BE2C (cell line): Measurements from ENCODE around the gene ZNF688.
"Not testable (repeated sequence)": the region's sequence is repeated elsewhere in the genome, so short reads cannot be mapped to it uniquely, and the experiment has no call there.

ENCODE experiments used
- DNase-seq: peaks from one replicate; pipeline ENCODE4 v3.0.0-alpha.2; 2020
- H3K27me3 ChIP-seq: fragments of 250-450 bp; sonication (Bioruptor Pico); 2 replicates; pipeline ENCODE4 v1.5.1; 2020; ENCODE audit warnings: mild to moderate bottlenecking
- H3K36me3 ChIP-seq: fragments of 250-450 bp; sonication (Bioruptor Pico); 2 replicates; pipeline ENCODE4 v1.5.1; 2020; ENCODE audit warnings: mild to moderate bottlenecking
- H3K4me1 ChIP-seq: fragments of 250-450 bp; sonication (Bioruptor Pico); 2 replicates; pipeline ENCODE4 v1.5.1; 2020
- H3K4me3 ChIP-seq: 2 replicates; pipeline ENCODE4 v1.5.1; 2011; ENCODE audit warnings: low read depth, low read length
- H3K9me3 ChIP-seq: fragments of 250-450 bp; sonication (Bioruptor Pico); 2 replicates; pipeline ENCODE4 v1.5.1; 2020
- CTCF ChIP-seq: IDR thresholded peaks from 2 replicates; pipeline ENCODE4 v1.5.1; 2012; ENCODE audit warnings: mild to moderate bottlenecking, low read depth, low read length

ZNF688 gene

DNA sequence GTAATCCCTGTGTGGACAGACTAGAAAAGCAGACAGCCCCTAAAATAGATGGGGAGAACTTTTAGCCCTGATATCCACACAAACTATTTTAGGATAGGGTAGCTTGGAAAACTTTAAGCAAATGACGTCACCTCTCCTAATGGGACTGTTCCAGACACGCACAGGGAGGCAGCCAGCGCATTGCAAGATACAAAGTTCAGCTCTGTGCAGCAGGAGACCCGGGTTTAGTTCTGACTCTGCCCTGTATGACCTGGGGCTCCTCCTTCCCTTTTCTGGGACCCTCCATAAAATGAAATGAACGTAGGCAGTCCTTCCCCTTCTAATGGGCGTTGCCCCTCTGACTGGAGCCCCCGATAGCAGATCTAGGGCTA lies 32.4 kb upstream of the ZNF688 start:
- DNase-seq = no peak
- Histone ChIP-seq H3K4me1 (no peaks in the 10 kb centered on the region), H3K9me3 (no peaks in the 10 kb centered on the region), H3K4me3 (no peak overlapping the region), H3K36me3 (peaks cover 34% of the 10 kb centered on the region), H3K27me3 (no peaks in the 10 kb centered on the region)
- no peak for TF ChIP-seq CTCF

- Histone ChIP-seq H3K36me3 (peaks cover 32% of the 10 kb centered on the region), H3K4me1 (no peaks in the 10 kb centered on the region), H3K9me3 (no peaks in the 10 kb centered on the region), H3K27me3 (no peaks in the 10 kb centered on the region), H3K4me3 (no peak overlapping the region)
- DNase-seq = no peak
- no peak for TF ChIP-seq CTCF
Measured at GRCh38 chr16:30602616-30603277, 31.2 kb upstream of the ZNF688 start.

DNA sequence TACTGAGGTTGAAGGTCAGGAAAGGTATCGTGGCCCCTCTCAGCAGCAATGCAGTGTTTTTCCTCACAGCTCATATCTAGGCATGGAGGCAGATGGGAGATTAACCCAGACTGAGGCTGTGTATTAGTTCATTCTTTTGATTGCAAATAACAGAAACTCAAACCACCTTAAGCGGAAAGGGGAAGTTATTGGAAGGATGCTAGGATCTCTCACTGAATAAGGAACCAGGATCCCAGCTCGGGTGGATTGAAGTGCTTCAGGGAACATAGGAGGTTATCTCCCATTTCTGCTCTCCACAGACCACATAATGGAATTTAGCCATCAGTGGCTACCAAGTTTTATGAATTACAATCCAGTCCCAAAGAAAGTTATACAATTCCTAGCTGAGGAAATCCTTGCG lies 30.5 kb upstream of the ZNF688 start:
- Histone ChIP-seq H3K9me3 (no peaks in the 10 kb centered on the region), H3K4me3 (no peak overlapping the region), H3K27me3 (no peaks in the 10 kb centered on the region), H3K4me1 (no peaks in the 10 kb centered on the region), H3K36me3 (peaks cover 30% of the 10 kb centered on the region)
- TF ChIP-seq CTCF = no peak
- no peak for DNase-seq

GRCh38 chr16:30600929-30601328 lies 29.4 kb upstream of the ZNF688 start:
- no peak for TF ChIP-seq CTCF
- Histone ChIP-seq H3K4me3 (no peak overlapping the region), H3K9me3 (no peaks in the 10 kb centered on the region), H3K4me1 (no peaks in the 10 kb centered on the region), H3K27me3 (no peaks in the 10 kb centered on the region), H3K36me3 (peaks cover 20% of the 10 kb centered on the region; the same call in 1 of the 2 replicates)
- DNase-seq = no peak

GRCh38 chr16:30600215-30600614 lies 28.7 kb upstream of the ZNF688 start:
- Histone ChIP-seq H3K27me3 (no peaks in the 10 kb centered on the region), H3K36me3 (peaks cover 18% of the 10 kb centered on the region; the same call in 1 of the 2 replicates), H3K4me3 (no peak overlapping the region), H3K4me1 (no peaks in the 10 kb centered on the region), H3K9me3 (no peaks in the 10 kb centered on the region)
- no peak for TF ChIP-seq CTCF
- no peak for DNase-seq

- no peak for DNase-seq
- Histone ChIP-seq H3K4me3 (no peak overlapping the region), H3K4me1 (no peaks in the 10 kb centered on the region), H3K36me3 (peaks cover 2% of the 10 kb centered on the region), H3K27me3 (no peaks in the 10 kb centered on the region), H3K9me3 (no peaks in the 10 kb centered on the region)
- TF ChIP-seq CTCF = no peak
Measured at GRCh38 chr16:30592871-30593270, 21.4 kb upstream of the ZNF688 start.

DNA sequence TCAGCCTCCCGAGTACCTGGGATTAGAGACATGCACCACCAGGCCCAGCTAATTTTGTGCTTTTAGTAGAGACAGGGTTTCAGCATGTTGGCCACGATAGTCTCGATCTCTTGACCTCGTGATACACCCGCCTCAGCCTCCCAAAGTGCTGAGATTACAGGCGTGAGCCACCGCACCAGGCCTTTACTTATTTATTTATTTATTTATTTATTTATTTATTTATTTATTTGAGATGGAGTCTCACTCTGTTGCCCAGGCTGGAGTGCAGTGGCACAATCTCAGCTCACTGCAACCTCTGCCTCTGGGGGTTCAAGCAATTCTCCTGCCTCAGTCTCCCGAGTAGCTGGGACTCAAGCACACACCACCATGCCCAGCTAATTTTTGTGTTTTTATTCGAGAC lies 19.4 kb upstream of the ZNF688 start:
- not testable (repeated sequence) for H3K4me1 ChIP-seq, DNase-seq, H3K4me3 ChIP-seq, H3K9me3 ChIP-seq, H3K27me3 ChIP-seq
- H3K36me3 ChIP-seq = peaks cover 12% of the 10 kb centered on the region

- H3K27me3 ChIP-seq, H3K4me1 ChIP-seq, H3K9me3 ChIP-seq, DNase-seq, H3K4me3 ChIP-seq: not testable (repeated sequence)
- peaks cover 12% of the 10 kb centered on the region for H3K36me3 ChIP-seq
Measured at GRCh38 chr16:30589582-30589981, 18.1 kb upstream of the ZNF688 start.
